AG09309 (cell line): ENCODE data around the gene IL22RA1.

Experiments used
- DNase-seq: peaks from one replicate; pipeline ENCODE4 v3.0.0-alpha.2; 2010; ENCODE audit warnings: low read depth
- H3K4me3 ChIP-seq: 2 replicates; pipeline ENCODE4 v1.5.1; 2011; ENCODE audit warnings: mild to moderate bottlenecking, low read depth, low read length, moderate library complexity; ENCODE audit not compliant: control insufficient read depth
- TF ChIP-seq, protein P1 (sequence below): IDR thresholded peaks from 2 replicates; pipeline ENCODE4 v1.5.1; 2011; ENCODE audit warnings: mild to moderate bottlenecking, low read depth, low read length, inconsistent platforms; ENCODE audit not compliant: insufficient read depth, control insufficient read depth; ENCODE audit errors: missing control alignments

The IL22RA1 gene

GRCh38 chr1:24179251-24179840 is 36.4 kb upstream of the IL22RA1 start:
- H3K4me3 ChIP-seq: no peak overlapping the region
- no peak for DNase-seq
- TF ChIP-seq, protein P1, sequence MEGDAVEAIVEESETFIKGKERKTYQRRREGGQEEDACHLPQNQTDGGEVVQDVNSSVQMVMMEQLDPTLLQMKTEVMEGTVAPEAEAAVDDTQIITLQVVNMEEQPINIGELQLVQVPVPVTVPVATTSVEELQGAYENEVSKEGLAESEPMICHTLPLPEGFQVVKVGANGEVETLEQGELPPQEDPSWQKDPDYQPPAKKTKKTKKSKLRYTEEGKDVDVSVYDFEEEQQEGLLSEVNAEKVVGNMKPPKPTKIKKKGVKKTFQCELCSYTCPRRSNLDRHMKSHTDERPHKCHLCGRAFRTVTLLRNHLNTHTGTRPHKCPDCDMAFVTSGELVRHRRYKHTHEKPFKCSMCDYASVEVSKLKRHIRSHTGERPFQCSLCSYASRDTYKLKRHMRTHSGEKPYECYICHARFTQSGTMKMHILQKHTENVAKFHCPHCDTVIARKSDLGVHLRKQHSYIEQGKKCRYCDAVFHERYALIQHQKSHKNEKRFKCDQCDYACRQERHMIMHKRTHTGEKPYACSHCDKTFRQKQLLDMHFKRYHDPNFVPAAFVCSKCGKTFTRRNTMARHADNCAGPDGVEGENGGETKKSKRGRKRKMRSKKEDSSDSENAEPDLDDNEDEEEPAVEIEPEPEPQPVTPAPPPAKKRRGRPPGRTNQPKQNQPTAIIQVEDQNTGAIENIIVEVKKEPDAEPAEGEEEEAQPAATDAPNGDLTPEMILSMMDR: no peak

DNA sequence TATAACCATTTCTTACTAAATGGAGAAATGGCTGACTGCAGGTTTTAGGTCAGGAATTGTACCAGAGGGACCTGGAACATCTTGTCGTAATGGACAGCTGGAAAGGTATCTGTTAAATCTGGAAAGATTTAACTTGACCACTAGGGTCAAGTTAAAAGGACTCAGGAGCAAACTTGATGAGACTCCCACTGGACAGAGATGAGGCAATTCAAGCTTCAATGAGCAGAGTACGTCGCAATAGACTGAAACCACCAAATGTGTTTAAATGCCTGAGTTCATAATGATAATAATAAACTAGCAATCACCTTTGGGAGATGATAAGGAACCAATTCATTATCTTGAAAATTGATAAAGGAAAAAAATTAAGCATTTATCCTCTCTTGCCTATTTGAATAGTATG is 35.5 kb upstream of the IL22RA1 start:
- no peak overlapping the region for H3K4me3 ChIP-seq
- TF ChIP-seq, protein P1: no peak
- no peak for DNase-seq

DNA sequence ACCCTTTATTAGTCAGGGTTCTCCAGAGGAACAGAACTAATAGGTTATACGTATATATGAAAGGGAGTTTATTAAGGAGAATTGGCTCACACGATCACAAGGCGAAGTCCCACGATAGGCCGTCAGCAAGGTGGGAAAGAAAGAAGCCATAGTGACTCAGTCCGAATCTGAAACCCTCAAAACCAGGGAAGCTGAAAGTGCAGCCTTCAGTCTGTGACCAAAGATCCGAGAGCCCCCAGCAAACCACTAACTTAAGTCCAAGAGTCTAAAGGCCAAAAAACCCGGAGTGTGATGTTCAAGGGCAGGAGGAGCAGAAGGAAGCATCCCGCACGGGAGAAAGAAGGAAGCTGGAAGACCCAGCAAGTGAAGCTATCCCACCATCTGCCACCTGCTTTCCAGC is 34.2 kb upstream of the IL22RA1 start:
- no peak overlapping the region for H3K4me3 ChIP-seq
- TF ChIP-seq, protein P1: no peak
- DNase-seq: no peak

DNA sequence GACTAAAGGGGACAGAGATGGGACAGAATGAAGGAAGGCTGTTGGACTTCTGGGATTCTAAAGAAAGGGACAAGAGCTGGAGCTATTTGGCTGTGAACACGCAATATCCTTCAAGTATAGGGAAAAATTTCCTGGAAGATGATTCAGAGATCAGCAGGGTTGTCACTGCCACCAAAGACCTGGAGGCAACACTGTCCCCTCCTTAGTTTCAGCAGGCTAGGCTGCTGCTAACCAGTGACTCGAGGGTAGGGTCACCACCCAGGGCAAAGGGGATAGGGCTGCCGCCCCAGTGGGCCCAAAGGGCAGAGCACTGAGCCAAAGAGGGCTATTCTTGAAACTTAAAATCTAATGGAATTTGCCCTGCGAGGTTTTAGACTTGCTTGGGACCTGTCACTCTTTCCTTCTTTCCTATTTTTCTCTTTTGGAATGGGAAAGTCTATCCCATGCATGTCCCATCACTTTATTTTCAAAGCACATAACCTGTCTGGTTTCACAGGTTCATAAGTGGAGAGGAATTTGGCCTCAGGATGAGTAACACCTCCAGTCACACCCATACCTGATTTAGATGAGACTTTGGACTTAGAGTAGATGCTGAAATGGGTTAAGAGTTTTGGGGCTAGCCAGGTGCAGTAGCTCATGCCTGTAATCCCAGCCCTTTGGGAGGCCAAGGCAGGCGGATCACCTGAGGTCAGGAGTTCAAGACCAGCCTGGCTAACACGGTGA is 32.3 kb upstream of the IL22RA1 start:
- DNase-seq: no peak
- no peak overlapping the region for H3K4me3 ChIP-seq
- TF ChIP-seq, protein P1: no peak

DNA sequence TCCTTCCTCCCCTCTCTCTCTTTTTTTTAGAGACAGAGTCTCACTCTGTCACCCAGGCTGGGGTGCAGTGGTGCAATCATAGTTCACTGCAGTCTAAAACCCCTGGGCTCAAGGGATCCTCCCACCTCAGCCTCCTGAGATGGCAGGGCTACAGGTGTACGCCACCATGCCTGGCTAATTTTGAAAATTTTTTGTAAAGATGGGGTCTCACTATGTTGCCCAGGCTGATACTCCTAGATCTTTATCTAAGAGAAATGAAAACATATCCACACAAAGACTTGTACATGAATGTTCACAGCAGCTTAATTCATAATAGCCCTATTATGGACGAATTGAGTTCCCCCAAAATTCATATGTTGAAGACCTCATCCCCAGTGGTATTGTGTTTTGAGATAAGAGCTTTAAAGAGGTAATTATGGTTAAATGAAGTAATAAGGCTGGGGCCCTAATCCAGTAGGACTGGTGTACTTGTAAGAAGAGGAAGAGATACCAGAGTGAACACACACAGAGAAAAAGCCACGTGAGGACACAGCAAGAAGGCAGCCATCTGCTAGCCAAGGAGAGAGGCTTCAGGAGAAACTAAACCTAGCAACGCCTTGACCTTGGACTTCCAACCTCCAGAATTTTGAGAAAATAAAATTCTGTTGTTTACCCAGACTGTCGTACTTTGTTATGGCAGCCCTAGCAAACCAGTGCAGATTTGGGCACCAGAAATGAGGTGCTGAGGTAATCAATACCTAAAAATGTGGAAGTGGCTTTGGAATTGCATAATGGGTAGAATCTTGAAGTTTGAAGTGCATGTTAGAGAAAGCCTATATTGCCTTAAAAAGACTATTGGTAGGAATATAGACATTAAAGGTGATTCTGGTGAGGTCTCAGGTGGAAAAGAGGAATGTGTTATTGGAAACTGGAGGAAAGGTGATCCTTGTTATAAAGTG is 31.0 kb upstream of the IL22RA1 start:
- TF ChIP-seq, protein P1: no peak
- H3K4me3 ChIP-seq: no peak overlapping the region
- no peak for DNase-seq

DNA sequence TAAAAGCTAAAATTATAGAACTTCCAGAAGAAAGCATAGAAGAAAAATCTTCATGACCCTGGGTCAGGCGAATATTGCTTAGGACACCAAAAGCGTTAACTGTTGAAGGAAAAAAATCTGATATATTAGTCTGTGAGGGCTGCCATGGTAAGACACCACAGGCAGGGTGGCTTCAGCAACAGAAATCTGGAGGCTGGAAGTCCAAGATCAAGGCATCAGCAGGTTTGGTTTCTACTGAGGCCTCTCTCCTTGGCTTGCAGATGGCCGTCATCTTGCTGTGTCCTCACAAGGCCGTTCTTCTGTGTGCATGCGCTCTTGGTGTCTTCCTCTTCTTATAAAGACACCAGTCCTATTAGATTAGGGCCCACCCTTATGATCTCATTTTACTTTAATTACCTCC is 29.7 kb upstream of the IL22RA1 start:
- no peak overlapping the region for H3K4me3 ChIP-seq
- DNase-seq: no peak
- TF ChIP-seq, protein P1: no peak
